CD14-positive monocyte (primary cell): ENCODE data around the gene CFAP43. TPM values are rescaled to one million over a fixed set of nuclear protein-coding genes. Genes with fewer than 3 reads are reported as not detected.

Experiments used
- DNase-seq, 3 donors: peaks; one replicate each; pipeline ENCODE4 v3.0.0-alpha.2; 2011 to 2022
- H2AFZ ChIP-seq: 2 replicates; pipeline ENCODE4 v1.6.0; 2012; ENCODE audit warnings: mild to moderate bottlenecking, low read depth, low read length, inconsistent platforms; ENCODE audit not compliant: insufficient read depth, poor library complexity, severe bottlenecking
- H3K27ac ChIP-seq, 2 donors: 1 replicate in 1 of 2; 2 replicates in 1 of 2; pipeline ENCODE4 v1.5.1; 2012 to 2013; ENCODE audit warnings: low read length in 2 of 2, control low read depth in 1 of 2, inconsistent platforms in 1 of 2, low read depth in 1 of 2, mild to moderate bottlenecking in 1 of 2
- H3K27me3 ChIP-seq, 2 donors: one replicate each; pipeline versions ENCODE4 v1.6.0 to v1.6.1; 2011 to 2013; ENCODE audit warnings: low read length in 2 of 2; ENCODE audit not compliant: control insufficient read depth in 2 of 2, insufficient read depth in 2 of 2
- H3K36me3 ChIP-seq, 2 donors: replicated peaks in 1 of 2; 1 replicate in 1 of 2; 2 replicates in 1 of 2; pipeline versions ENCODE4 v1.5.1 to v1.6.1; 2012 to 2013; ENCODE audit warnings: low read length in 2 of 2, control low read depth in 1 of 2, inconsistent platforms in 1 of 2, mild to moderate bottlenecking in 1 of 2; ENCODE audit not compliant: insufficient read depth in 2 of 2, control insufficient read depth in 1 of 2
- H3K4me1 ChIP-seq, 2 donors: 1 replicate in 1 of 2; 2 replicates in 1 of 2; pipeline versions ENCODE4 v1.5.1 to v1.6.1; 2012 to 2013; ENCODE audit warnings: low read length in 2 of 2, control low read depth in 1 of 2, inconsistent platforms in 1 of 2, mild to moderate bottlenecking in 1 of 2, moderate library complexity in 1 of 2; ENCODE audit not compliant: insufficient read depth in 2 of 2, control insufficient read depth in 1 of 2
- H3K4me2 ChIP-seq: replicated peaks from 2 replicates; pipeline ENCODE3; 2012; ENCODE audit warnings: low read length, moderate library complexity, mild to moderate bottlenecking; ENCODE audit not compliant: poor library complexity, severe bottlenecking; ENCODE audit errors: extremely low read depth
- H3K4me3 ChIP-seq, 3 experiments: fragments of 200-600 bp in 1 of 3; sonication (generic) in 1 of 3; replicated peaks in 1 of 3; 1 replicate in 2 of 3; 2 replicates in 1 of 3; pipeline ENCODE4 v1.5.1; 2011 to 2013; ENCODE audit warnings: low read length in 3 of 3, mild to moderate bottlenecking in 3 of 3, control low read depth in 2 of 3, low read depth in 2 of 3, inconsistent platforms in 1 of 3, moderate library complexity in 1 of 3
- H3K79me2 ChIP-seq: 2 replicates; pipeline ENCODE4 v1.6.0; 2012; ENCODE audit warnings: mild to moderate bottlenecking, control low read depth, inconsistent platforms, low read length, moderate library complexity; ENCODE audit not compliant: insufficient read depth
- H3K9ac ChIP-seq: 2 replicates; pipeline ENCODE4 v1.6.0; 2017; ENCODE audit warnings: low read length, mild to moderate bottlenecking; ENCODE audit not compliant: insufficient read depth, poor library complexity, severe bottlenecking
- H3K9me3 ChIP-seq, 2 donors: replicated peaks in 1 of 2; 1 replicate in 1 of 2; 2 replicates in 1 of 2; pipeline versions ENCODE4 v1.5.1 to v1.6.1; 2012 to 2013; ENCODE audit warnings: low read length in 2 of 2, control low read depth in 1 of 2; ENCODE audit not compliant: control insufficient read depth in 1 of 2, insufficient read depth in 1 of 2
- H4K20me1 ChIP-seq: 2 replicates; pipeline ENCODE4 v1.6.0; 2012; ENCODE audit warnings: mild to moderate bottlenecking, low read length, control low read depth, moderate library complexity; ENCODE audit not compliant: insufficient read depth
- H3K27ac Mint-ChIP-seq, 7 donors: one replicate each; pipeline ENCODE4 v1.8.0; 2020; ENCODE audit warnings: mild to moderate bottlenecking in 7 of 7, mixed read lengths in 7 of 7, moderate library complexity in 6 of 7, inconsistent platforms in 2 of 7
- H3K27me3 Mint-ChIP-seq, 3 donors: one replicate each; pipeline ENCODE4 v1.8.0; 2021 to 2022; ENCODE audit warnings: low read depth in 3 of 3, mild to moderate bottlenecking in 3 of 3, mixed read lengths in 3 of 3, moderate library complexity in 3 of 3, inconsistent platforms in 1 of 3
- H3K36me3 Mint-ChIP-seq, 2 donors: one replicate each; pipeline ENCODE4 v1.8.0; 2020; ENCODE audit warnings: mixed read lengths in 2 of 2, inconsistent platforms in 1 of 2, mild to moderate bottlenecking in 1 of 2
- H3K4me1 Mint-ChIP-seq: one replicate; pipeline ENCODE4 v1.8.0; 2020; ENCODE audit warnings: mild to moderate bottlenecking, mixed read lengths
- H3K4me3 Mint-ChIP-seq, 2 donors: one replicate each; pipeline ENCODE4 v1.8.0; 2020; ENCODE audit warnings: mild to moderate bottlenecking in 2 of 2, mixed read lengths in 2 of 2, moderate library complexity in 1 of 2
- H3K9me3 Mint-ChIP-seq, 7 donors: one replicate each; pipeline ENCODE4 v1.8.0; 2020 to 2022; ENCODE audit warnings: mixed read lengths in 7 of 7, mild to moderate bottlenecking in 6 of 7, moderate library complexity in 6 of 7, inconsistent platforms in 2 of 7
- CTCF ChIP-seq: fragments of 200-600 bp; IDR thresholded peaks from one replicate; pipeline ENCODE4 v1.8.0; 2022; ENCODE audit warnings: antibody characterized with exemption, mild to moderate bottlenecking
- WGBS: methylation state at CpG from one replicate; pipeline ENCODE4 v1.1.5; 2013; ENCODE audit warnings: missing lambda C conversion rate; ENCODE audit not compliant: insufficient coverage; 5-methylcytosine and 5-hydroxymethylcytosine counted together
- intact Hi-C, 2 donors: fragments of 100-400 bp; cut with micrococcal nuclease; formaldehyde crosslinking; loops; one replicate each; pipeline versions ENCODE4 v1.15.0 to v1.15.1; 2023
- polyA plus RNA-seq, 3 donors: library from polyadenylated mRNA; depleted of rRNA in 1 of 3; unstranded in 2 of 3; stranded (reverse) in 1 of 3; fragments of 300-500 nt in 2 of 3; fragments of >200 nt in 1 of 3; fragmentation: Illumina TruSeq in 2 of 3; gene quantifications; 1 replicate in 2 of 3; 2 replicates in 1 of 3; pipeline ENCODE4 v1.2.3, GENCODE V29; 2012 to 2021

CFAP43 gene
- polyA plus RNA-seq, 3 donors: 0.06 TPM; not detected in 2

- no peaks in the 10 kb centered on the region for H3K36me3 Mint-ChIP-seq
- Histone ChIP-seq H3K9ac (no peak overlapping the region), H3K27me3 (peaks cover 8 to 19% of the 10 kb centered on the region in 2 donors), H3K4me2 (no peak overlapping the region), H3K27ac (no peak overlapping the region), H3K4me3 (no peak overlapping the region), H3K36me3 (no peaks in the 10 kb centered on the region), H3K79me2 (no peaks in the 10 kb centered on the region), H2AFZ (no peak overlapping the region), H4K20me1 (no peaks in the 10 kb centered on the region), H3K4me1 (peaks cover 11 to 12% of the 10 kb centered on the region in 2 donors), H3K9me3 (peaks cover 0 to 8% of the 10 kb centered on the region in 2 donors)
- TF ChIP-seq CTCF: no peak
- H3K4me1 Mint-ChIP-seq: peaks cover 7% of the 10 kb centered on the region
- no peak overlapping the region for H3K27ac Mint-ChIP-seq
- intact Hi-C loops: loop anchor here (5.0 to 10.0 kb wide), 4 partner anchors 37 to 316 kb away; partner anchors contain the start of genes CFAP58 (in 1 of the 2), GSTO2 (in 1 of the 2) and STN1 (in 1 of the 2)
- DNase-seq: no peak
- H3K9me3 Mint-ChIP-seq: peaks cover 0 to 8% (median 3%) of the 10 kb centered on the region in 7 donors
- H3K4me3 Mint-ChIP-seq: no peak overlapping the region
- WGBS: no CpG with 5 or more reads among the region's 4 CpGs
- peaks cover 12 to 23% (median 23%) of the 10 kb centered on the region in 3 donors for H3K27me3 Mint-ChIP-seq
Observed at GRCh38 chr10:104230490-104230889, 1.7 kb downstream of the CFAP43 start.

GRCh38 chr10:104223304-104223703 is 8.9 kb downstream of the CFAP43 start:
- no peak overlapping the region for H3K27ac ChIP-seq
- Mint-ChIP-seq H3K27ac (no peak overlapping the region), H3K4me3 (no peak overlapping the region), H3K27me3 (peaks cover 7 to 10% (median 8%) of the 10 kb centered on the region in 3 donors), H3K36me3 (no peaks in the 10 kb centered on the region), H3K4me1 (peaks cover 12% of the 10 kb centered on the region), H3K9me3 (peaks cover 0 to 1% (median 0%) of the 10 kb centered on the region in 7 donors)
- no peaks in the 10 kb centered on the region for H3K9me3 ChIP-seq
- DNase-seq: no peak
- no peaks in the 10 kb centered on the region for H4K20me1 ChIP-seq
- H3K9ac ChIP-seq: no peak overlapping the region
- no peaks in the 10 kb centered on the region for H3K27me3 ChIP-seq
- H3K4me3 ChIP-seq: no peak overlapping the region
- peaks cover 0 to 5% of the 10 kb centered on the region in 2 donors for H3K4me1 ChIP-seq
- no peak overlapping the region for H3K4me2 ChIP-seq
- no peak for TF ChIP-seq CTCF
- no peak overlapping the region for H2AFZ ChIP-seq
- H3K79me2 ChIP-seq: no peaks in the 10 kb centered on the region
- H3K36me3 ChIP-seq: no peaks in the 10 kb centered on the region
- intact Hi-C loops: no loop called here
